GM21423 (cell line): ENCODE measurements around the gene IRF2BP2.
"Not testable (repeated sequence)": the region's sequence is repeated elsewhere in the genome, so short reads cannot be mapped to it uniquely, and the experiment has no call there.

ENCODE experiments used
- ATAC-seq: cut with Tn5 transposase; IDR thresholded peaks from one replicate; pipeline ENCODE4 v1.9.1; 2021; ENCODE audit warnings: mild to moderate bottlenecking, moderate library complexity; ENCODE audit not compliant: unreplicated experiment

IRF2BP2 gene

DNA sequence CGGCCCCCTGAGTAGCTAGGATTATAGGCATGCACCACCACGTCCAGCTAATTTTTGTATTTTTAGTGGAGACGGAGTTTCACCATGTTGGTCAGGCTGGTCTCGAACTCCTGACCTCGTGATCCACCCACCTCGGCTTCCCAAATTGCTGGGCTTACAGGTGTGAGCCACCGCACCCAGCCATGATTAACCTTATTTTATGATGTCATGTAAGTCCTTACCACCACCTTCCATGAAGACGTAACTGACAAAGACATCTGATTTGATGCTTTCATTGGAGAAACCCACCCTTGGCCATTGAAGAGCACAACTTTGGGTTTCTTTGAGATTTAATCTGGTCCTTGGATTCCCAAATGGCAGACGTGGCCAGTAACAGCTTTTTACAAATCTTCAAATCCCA lies 24.9 kb upstream of the IRF2BP2 start:
- ATAC-seq = not testable (repeated sequence)

DNA sequence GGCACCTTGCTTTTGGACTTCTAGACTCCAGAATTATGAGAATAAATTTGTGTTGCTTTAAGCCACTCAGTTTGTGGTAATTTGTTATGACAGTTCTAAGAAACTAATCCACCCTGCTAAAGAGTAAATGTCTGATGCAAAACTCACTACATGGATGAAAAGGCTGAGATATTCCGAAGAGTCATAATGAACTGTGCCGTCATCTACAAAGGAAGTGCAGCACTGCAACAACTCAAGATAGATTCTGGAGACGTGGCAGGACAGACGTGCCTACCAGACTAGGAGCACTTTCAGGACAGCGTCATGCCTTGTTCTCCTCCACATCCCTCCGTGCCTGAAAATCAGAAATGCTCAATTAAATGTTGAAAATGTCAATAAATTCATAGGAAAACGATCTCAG lies 24.4 kb upstream of the IRF2BP2 start:
- ATAC-seq = no peak

DNA sequence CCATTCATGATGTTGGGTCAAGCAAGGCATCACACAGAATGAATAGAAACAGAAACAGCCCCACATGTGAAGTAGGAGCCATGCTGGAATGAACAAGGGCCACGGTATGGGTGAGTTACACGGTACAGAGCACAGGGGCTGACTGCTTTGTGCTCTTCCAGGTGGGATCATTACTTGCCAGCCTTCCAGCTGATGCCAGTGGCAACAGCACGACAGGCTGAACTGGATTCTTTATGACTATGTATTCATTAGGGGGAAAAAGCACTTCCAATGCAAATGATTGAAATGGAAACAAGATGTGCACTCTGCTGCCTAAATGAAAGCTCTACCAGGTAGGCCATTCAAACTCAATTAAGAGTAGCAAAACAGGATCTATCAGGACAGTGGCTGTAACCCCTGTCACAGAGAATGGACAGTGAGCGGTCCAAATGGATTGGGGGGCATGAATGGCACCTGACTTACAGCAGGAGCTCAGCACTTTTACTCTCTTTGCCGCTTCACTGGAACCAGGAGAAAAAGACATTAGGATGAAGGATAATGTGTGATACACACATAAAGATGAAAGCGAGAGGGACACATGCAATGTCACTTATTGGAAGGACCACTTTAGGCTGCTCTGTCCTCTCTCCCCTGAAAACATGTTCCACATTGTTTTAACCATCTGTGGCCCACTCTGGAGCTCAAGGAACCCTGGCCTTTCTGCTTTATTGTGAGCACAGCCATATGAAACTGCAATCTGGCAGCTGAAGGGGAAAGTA lies 23.4 kb upstream of the IRF2BP2 start:
- ATAC-seq = no peak

DNA sequence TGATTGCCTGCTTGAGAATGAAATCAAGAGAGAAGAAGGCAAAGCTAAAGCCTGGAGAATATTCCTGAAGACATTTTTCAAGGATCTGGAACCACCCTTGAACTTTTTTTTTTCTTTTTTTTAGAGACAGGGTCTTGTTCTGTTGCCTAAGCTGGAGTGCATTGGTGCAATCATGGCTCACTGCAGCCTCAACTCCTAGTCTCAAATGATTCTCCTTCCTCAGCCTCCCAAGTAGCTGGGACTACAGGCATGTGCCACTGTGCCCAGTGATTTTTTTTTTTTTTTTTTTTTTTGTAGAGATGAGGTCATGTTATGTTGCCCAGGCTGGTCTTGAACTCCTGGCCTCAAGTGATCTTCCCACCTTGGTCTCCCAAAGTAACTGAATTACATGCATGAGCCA lies 22.2 kb upstream of the IRF2BP2 start:
- ATAC-seq = no peak

DNA sequence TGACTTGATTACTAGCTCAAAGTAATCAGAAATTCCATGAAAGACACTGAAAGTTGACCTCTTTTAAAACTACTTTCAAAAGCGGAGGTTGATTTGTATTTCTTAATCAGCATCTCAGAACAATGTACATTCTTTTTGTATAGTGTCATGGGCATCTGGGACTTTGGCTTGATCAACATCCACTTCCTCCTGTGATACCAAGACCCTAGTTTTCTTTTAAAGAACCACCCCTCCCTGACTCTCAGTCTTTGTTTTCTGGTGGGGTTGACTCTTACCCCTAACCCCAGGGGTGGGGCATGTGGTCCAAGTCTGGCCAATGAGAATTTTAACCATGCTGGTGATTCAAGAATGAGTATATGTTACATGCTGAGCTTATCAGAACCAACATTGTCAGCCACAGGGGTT lies 21.7 kb upstream of the IRF2BP2 start:
- ATAC-seq = no peak

DNA sequence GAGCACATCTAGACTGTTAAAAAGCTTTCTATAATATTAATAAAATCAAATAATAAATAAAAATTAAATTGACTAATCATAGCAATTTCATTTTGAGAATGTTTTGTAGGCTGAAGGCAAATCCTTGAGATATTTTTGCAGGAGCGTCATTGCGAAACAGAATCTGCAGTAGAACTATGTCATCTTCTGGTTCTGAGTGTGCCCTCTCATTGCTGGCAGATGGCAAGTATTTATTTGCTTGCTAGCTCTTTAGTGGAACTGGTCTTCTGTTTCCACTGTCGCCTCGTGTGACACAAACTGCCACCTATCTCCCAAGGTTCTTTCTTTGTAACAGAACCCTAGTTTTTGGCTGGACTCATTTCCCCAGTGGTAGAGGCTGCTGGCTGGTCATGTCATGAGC lies 19.0 kb upstream of the IRF2BP2 start:
- ATAC-seq = no peak

DNA sequence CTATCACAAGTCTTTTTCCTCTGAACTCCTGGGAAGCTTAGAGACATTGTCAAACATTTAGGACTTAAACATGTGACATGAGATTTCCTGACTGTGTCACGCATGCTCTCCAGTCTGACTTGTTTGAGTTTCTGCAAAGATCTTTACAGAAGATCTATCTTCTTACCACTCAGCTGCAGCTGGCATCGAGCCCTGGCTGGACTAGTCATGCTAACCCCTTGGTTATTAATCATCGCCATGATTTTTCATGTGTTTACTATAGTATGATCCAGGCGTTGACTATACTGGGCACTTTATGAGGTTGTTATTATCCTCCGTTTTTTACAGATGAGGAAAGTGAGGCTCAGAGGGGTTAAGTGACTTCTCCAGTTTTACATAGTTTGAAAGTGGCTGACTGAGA lies 18.1 kb upstream of the IRF2BP2 start:
- ATAC-seq = no peak

DNA sequence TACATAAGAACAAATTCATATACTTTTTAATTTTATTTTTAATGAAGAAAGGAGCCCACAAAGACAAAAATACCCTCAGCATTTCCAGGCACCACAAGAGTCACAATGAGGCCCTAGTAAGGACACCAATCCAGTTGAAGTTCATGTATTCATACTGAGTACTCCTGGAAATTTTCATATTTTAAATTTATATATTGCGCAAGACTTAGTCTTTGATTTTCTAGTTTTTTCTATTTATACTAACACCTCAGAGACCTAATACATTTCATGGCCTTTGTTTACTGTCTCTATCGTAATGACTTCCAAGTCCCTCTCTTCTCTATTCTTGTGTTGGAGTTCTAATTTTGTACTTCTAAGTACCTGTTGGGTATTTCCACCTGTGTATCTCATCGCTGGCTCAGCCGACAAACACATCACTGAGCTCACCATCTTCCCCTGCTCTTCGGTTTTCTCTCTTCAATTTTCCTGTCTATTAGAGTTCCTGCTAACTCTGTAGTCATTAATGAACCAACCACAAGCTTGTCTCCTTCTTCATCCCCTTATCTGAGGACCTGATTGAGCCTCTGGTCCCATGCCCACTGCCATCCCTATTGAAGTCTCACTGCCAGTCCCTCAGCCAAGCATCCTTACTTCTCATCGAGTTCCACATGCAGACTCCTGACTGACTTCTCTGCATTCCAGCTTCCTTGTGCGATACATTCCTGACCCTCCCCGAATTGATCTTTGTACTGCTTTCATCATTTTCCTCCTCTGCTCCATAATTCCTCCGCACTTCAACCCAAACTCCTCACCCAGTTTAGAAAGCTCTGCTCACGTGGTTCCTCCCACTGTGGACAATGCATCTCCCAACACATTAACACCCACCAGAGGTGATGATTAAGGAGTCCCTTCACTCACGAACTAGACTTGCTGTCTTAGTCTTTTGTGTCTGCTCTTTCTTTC lies 17.3 kb upstream of the IRF2BP2 start:
- no peak for ATAC-seq

DNA sequence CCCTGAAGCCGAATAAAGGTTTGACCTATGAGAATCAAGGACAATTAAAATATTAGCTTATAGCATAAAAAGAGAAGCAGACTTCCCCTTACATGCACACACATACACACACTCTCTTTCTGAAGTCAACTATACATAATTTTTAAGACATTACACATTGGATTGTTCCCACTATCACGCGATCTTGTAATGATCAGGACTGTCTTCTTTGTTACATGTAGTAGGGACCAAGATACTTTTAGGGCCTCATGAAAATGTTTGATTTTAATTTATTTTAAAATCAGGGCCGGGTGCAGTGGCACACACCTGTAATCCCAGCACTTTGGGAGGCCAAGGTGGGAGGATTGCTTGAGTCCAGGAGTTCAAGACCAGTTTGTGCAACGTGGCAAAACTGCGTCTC lies 16.4 kb upstream of the IRF2BP2 start:
- ATAC-seq = no peak

DNA sequence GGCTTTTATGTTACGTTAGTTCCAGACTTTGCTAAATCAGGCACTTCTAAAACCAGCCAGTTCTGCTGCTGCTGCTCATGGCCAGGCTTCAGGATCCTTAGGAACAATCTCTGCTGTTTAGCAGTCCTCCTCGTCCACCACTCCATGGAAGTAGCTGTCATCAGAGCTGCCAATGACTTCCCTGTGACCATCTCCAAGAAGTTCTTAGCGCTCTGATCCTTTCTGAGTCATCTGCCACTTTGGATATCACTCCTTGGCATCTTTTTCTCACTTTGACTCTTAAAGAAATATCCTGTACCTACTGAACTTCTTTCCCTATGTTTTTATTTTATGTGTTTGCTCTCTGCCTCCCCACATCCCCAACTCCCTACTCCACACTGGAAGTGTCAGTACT lies 14.7 kb upstream of the IRF2BP2 start:
- ATAC-seq = no peak

DNA sequence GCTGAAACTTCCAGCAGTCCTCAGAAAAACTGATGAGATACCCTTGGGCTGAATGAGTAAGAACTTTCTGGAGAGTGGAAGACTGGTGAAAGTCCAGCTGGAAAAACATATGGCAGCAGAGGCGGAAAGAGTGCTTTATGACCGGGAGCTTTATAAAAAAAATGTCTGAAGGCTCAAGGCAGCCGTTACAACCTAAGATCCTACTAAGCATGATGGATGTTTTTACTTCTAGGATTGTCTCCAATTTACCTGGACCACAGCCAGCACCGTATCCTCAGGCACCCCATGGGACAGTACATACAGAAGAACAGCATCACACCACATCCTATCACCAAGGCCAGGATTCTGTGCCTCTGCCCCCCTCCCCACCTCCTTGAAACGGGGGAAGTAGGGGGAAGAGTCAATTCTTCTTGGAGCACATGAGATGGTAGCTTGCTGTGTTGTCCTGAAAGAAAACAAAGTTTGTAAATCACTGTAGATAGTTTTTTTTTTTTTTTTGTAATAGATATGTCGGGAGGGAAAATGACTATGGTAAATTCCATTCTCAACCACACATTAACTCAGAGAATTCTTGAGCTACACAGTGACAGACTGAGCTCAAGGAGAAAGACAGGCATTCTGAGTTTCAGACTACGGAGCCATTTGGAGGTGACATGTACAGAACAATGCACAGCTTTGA lies 11.8 kb upstream of the IRF2BP2 start:
- no peak for ATAC-seq

DNA sequence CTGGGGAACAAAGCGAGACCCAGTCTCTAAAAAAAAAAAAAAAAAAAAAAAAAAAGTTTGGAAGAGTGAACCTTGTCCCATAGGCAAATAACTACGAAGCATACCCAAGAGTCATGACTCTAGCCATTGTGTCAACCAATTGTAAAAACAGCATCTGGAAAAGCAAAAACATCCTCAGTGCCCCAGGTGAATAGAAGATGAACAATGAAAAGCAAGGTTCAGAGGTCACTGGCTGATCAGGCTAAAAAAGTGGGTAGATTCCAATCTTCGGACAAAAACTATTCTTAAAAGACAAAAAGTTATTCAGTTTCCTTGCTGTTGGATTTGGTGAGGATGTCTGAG lies 11.1 kb upstream of the IRF2BP2 start:
- no peak for ATAC-seq

DNA sequence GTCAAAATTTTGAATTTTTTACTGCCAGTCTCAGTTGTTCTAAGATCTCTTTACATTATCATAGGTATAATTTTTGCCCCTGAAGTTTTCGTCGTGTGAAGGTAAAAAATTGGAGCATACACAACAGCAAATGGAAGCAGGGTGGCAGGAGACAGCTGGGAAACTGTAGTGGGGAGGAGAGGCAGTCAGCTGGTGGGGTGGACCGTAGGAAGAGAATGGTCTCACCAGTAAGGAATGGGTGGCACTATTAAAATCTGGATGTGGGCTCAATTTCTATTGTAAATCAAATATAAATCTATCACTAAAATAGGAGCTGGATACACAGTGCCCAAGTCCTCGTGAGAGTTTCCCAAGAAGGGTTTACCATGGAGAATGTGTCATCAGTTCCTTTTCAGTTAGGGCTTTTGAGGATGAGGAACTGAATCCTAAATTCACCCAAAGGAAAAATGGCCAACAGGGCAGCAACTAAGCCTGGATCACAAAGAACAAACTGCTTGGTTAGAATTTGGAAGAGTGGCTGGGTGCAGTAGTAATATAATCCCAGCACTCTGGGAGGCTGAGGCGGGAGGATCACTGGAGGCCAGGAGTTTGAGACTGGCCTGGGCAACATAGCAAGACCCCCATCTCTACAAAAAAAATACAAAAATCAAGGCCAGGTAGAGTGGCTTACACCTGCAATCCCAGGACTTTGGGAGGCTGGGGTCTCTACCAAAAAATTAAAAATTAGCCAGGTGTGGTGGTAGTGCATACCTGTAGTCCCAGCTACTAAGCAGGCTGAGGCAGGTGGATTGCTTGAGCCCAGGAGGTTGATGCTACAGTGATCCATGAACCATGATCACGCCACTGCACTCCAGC lies 10.5 kb upstream of the IRF2BP2 start:
- ATAC-seq = no peak

DNA sequence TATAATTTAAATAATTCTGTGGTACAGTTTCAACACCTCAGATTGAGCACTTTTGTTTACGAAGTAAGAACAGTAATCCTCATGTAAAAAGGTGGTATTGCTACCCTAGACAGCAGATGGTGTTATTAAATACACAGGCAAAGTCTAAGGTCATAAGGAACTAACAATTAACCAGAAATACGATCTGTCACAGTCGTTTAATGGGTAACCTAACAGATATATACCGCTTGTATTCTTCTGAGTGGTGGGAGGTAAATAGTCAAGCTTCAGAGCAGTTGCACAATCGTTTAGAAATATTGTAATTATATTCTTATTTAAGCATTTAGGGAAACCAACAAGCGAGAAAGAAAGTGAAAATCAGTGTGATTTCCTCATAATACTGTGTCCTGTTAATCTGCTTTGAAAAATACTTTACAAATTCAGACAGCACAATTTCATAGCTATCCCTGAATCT lies 9.8 kb upstream of the IRF2BP2 start:
- ATAC-seq = no peak

DNA sequence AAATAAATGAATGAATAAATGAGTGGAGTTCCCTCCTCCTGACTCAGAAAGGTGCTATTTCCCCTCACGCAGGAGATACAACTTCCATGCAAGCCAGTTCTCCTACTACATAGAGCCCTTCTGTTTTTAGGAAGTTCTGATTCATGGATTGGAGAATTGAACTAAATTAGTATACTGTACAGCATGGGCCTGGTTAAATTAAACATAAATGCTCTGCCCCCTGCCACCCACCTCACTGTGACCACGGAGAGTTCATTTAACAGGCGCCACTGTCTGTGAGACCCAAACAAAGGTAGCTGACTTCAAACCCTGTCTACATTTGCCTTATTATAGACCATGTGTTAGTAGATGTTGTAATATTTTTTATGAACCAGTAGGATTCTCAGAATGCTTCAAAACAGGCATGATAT lies 9.1 kb upstream of the IRF2BP2 start:
- no peak for ATAC-seq

DNA sequence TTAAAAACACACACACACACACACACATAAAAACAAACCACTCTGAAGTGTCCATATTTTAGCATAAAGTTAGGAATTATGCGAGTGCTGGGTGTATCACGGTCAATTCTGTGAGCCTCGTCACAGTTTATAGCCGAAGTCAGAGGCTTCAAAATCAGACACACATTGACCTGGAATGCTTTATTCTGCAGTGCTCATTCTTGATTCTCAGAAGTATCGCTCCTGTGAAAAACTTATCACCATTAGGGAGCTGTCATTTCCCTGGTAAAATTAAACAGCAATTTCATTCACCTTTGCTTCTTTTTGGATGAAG lies 8.7 kb upstream of the IRF2BP2 start:
- ATAC-seq = no peak

DNA sequence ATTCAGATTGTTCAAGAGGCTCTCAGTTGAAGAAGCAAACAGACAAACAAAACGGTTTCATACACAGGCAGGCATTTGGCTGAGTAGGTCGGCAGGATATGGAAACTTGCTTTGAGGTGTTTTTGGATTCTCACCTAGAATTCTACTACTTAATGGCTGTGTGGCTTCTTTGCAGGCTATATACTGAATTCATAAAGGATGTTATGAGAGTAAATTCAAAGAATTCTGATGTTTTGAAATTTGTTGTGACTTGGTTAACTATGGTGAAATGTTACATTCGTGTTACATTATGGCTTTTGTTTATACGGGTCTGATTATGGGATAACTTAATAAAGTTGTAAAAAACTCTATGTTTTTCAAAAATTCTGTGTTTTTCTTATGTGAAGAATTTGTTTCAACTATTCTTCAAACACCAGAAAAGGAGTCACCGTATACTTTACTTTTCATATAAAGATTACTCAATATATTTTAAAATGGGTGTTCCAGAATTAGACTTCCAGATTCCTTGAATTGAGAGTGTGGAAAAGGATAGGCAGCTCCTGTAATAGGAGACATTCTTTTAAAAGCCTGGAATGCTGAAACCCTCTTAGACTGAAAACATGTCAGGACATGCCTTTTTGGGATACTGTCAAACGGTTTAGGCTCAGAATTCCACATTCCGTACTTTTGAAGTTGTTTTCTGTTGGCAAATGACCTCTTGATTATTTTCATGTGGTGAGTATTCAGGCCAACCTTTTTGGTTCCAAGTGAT lies 8.2 kb upstream of the IRF2BP2 start:
- no peak for ATAC-seq

DNA sequence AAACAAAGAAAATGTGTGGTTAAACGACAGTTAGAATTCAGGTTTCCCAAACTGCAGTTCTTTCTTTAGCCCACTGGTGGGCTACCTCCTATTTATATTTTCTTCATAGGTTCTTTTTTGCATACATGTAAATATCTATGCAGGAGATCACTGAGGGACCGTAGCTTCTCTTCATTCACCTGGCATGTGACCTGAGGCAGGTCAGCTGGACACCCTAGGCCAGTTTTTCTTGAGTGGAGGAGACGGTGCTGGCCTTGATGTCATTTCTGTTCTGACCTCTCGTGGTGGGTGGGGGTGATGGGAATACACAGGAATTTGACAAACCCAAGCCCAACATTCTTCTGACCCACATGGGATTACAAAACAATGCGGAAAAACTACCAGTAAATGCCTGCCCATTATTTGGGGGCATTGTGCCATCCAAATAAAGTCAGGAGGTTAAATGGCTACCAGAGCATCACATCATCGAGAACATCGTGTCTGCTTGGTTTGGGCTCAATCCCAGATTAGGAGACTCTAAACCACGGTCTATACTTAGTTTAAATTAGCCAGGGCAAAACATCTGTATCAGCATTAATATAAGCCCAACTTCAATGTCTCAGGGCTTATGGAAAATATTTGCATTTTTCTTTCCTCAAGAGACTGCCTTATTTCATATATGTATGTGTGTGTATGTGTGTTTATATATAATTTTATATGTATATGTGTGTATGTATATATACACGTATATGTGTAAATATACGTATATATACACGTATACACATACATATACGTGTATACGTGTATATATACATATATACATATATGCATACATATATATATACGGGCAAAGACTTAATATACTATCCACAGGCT lies 7.4 kb upstream of the IRF2BP2 start:
- ATAC-seq = no peak

DNA sequence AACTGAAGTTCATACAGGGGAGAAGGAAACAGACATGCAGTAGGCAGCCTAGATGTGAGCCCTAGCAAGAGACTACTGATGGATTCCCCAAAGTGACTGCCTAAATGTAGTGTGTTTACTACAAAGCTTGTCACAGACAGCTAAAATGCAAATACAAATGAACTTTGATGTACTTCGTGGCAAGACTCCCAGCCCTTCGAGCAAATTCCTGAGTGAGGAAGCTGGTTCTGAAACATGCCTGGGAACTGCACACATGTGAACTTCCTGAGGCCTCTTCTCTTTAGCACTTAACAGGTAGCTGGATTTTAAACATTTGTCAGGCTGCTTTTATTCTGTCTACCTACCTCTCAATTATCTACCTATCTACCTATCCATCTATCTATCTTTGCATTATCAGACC lies 6.7 kb upstream of the IRF2BP2 start:
- ATAC-seq = no peak
